ENCODE data around the gene AP5S1.
A peak's percentile ranks its signal among the peaks of the same experiment; 100 is the strongest.

Gene AP5S1

DNA sequence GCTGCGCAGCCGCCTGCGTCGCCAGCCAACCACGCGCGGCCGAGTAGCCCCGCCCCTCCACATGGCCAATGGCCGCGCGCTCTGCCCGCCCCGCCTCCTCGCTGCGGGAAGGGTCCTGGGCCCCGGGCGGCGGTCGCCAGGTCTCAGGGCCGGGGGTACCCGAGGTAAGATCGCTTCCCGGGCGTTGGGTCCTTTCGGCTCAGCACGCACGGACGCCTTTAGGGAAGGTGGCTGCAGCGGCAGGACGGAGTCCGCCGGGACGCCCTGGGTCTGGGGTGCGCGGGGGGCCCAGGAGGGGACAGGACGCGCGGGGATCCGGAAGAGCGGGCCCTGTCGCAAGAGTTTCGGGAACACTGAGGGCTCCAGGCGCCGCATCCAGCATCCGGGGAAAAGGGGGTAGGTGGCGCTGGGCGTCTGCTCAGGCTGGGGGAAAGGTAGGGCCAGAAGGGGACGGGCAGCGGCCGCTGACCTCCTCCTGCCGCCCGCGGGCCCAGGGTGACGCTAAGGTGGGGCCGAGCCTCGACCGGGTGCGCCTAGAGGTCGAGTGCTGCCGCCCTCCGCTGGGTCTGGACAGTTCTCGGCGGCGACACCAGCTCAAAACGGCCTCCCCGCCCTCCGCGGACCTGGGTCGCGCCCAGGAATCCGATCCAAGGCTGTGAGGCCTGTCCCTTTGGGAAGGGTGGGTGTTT is 26.5 kb downstream of the AP5S1 start, which contains the start of gene MAVS:
Gene MAVS (plus strand): TSS at position 95 of the 689 bp plus-strand sequence. CDS start 7,791 bp downstream, outside the sequence.
- DNase-seq = peak; percentile 79

DNA sequence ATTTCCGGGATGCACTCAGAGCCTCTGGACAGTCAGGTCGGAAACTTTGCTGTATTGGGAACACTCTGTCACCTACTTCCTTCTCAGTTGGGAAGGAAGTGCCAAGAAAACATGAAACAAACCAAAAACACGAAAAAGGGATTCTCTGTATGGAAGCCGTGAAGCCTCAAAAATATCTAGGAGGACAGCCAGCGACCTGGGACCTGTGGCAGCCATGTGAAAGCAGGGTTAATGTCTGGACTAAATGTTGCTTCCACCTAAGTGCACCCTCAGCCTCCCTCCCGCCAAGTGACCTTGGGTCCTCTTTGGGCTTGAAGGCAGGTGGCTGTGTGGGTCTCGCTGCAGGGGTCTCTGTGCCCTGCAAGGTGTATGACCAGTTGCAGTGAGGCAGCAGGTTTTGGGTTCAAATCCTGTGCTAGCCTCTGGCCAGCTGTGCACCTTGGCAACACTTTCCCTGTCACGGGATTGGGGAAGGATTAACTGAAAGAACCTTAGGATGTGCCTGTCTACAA is 27.1 kb downstream of the AP5S1 start:
- DNase-seq = no peak

GRCh38 chr20:3848565-3848964 is 28.2 kb downstream of the AP5S1 start:
- no peak for DNase-seq

- DNase-seq = no peak
These were observed 34.1 kb downstream of the AP5S1 start for GRCh38 chr20:3854462-3854871.

DNA sequence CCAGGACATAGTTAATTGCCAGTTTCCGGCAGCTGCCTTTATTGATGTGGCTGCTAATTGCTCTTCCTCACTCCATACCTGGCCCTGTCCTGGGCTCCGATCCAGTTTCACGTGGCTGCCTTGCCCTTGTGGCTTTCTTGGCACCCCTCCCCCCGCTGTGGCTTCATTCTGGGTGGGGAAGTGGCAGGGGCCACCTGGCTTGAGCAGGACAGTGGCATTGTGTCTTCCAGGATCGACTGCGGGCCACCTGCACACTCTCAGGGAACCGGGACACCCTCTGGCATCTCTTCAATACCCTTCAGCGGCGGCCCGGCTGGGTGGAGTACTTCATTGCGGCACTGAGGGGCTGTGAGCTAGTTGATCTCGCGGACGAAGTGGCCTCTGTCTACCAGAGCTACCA is 37.1 kb downstream of the AP5S1 start:
- DNase-seq = no peak

DNA sequence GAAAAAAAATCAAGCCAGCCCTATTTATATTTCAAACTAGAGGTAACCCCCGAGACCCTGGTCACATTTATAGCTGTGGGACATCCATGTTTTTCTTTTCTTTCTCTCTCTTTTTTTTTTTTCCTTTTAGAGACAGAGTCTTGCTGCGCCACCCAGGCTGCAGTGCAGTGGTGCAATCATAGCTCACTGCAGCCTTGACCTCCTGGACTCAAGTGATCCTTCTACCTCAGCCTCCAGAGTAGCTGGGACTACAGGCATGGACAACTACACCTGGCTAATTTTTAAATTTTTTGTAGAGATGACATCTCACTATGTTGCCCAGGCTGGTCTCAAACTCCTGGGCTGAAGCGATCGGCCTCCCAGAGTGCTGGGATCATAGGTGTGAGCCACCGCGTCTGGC is 38.3 kb downstream of the AP5S1 start:
- no peak for DNase-seq

- DNase-seq = no peak
These were observed 40.8 kb downstream of the AP5S1 start for GRCh38 chr20:3861191-3861590.

DNA sequence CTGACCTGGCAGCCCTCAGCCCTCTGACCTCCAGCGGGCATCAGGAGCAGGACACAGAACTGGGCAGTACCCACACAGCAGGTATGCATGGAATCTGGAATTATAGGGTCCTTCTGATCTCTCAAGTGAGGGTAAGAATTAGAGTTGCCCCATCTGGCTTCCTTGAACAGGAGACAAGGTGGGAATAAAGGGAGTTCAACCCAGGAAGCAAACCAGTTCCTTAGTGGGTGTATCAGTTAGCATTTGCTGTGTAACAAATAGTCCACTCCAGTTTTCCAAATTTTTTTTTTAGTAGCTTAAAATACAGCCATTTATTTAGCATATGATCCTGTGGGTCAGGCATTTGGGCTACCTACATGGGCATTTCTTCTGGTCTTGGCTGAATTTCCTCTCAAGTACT is 42.0 kb downstream of the AP5S1 start:
- no peak for DNase-seq

- DNase-seq = no peak
These were observed 43.0 kb downstream of the AP5S1 start for GRCh38 chr20:3863317-3863716.

DNA sequence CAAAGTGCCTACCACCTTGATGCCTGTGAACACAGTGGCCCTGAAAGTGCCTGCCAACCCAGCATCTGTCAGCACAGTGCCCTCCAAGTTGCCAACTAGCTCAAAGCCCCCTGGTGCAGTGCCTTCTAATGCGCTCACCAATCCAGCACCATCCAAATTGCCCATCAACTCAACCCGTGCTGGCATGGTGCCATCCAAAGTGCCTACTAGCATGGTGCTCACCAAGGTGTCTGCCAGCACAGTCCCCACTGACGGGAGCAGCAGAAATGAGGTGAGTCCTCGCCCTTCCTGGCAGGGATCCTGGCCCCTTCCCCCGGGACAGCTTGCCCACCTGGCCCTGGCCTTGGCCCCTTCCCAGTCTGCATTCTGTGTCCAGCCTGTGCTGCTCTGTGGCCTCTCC is 44.2 kb downstream of the AP5S1 start:
- DNase-seq = no peak

- no peak for DNase-seq
These were observed 45.0 kb downstream of the AP5S1 start for GRCh38 chr20:3865152-3865886.

DNA sequence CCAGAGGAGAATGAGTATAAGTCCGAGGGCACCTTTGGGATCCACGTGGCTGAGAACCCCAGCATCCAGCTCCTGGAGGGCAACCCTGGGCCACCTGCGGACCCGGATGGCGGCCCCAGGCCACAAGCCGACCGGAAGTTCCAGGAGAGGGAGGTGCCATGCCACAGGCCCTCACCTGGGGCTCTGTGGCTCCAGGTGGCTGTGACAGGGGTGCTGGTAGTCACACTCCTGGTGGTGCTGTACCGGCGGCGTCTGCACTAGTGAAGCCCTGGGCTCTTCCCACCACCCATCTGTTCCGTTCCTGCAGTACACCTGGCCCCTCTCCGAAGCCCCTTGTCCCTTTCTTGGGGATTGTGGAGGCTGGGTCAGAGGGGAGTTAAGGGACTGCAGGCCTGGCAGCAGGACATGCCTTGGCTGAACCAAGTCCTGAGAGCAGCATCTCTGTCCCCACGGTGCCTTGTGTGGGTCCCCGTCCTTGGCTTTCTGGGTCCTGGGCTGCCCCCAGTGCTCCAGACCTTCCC is 45.6 kb downstream of the AP5S1 start:
- DNase-seq = no peak

DNA sequence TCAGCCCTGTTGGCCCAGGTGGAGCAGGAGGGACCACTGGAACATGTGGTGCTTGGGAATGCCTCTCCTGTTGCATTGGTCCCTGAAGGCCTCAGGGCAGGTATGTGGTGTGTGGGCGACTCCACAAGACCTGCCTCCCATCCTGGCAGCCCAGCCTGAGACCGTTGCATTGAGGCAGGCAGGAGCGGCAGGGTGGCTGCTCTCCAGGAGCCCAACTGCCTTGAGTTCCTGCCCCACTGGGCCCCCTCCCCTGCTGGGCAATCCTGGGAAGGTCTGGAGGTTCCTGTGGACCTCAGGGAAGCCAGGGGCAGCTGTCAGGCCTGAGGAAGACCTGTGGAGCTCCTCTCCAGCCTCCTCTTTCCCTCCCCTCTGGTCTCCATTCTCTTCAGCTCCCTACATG is 46.1 kb downstream of the AP5S1 start:
- no peak for DNase-seq

DNA sequence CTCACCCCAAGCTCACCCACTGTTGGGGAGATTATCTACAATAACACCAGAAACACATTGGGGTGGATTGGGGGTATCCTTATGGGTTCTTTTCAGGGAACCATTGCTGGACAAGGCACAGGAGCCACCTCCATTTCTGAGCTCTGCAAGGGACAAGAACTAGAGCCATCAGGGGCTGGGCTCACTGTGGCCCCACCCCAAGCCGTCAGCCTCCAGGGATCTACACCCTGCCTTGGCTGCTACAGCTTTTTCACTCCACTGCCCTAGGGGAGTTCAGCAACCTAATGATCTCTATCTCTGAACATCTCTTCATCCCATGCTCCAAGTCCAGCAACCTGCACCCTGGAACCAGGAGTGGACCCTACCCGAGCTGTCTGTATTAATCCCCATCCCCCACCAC is 47.5 kb downstream of the AP5S1 start:
- DNase-seq = no peak

GRCh38 chr20:3869839-3870634 is 49.7 kb downstream of the AP5S1 start:
- DNase-seq = no peak

DNA sequence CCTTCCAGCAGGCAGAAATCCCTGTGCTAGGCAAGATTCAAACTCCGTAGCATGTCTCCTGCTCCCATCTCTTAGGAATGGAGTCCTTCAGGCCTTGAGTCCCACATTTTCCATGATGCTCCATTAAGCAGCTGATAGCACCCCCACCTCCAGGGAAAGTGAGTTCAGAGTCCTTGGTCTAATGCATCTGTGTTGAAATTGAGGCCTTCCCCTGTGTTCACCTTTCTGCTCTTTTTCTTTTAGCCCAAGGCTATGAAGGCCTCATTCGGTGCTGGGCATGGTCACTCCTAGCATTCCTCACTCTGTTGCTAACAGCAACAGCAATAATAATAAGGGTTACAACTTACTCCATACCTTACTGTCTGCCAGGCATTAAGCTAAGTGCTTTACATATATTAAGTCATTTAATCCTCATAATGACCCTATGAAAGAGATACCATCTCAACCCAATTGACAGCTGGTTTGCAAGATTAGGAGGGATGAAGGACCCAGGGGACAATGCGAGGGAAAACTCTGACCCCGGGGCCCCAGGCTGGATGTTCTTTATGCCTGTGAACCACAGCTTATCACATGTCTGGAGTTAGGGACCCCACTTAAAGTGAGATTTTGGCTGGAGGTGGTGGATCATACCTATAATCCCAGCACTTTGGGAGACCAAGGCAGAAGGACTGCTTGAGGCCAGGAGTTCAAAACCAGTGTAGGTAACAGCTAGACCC is 51.4 kb downstream of the AP5S1 start:
- no peak for DNase-seq

DNA sequence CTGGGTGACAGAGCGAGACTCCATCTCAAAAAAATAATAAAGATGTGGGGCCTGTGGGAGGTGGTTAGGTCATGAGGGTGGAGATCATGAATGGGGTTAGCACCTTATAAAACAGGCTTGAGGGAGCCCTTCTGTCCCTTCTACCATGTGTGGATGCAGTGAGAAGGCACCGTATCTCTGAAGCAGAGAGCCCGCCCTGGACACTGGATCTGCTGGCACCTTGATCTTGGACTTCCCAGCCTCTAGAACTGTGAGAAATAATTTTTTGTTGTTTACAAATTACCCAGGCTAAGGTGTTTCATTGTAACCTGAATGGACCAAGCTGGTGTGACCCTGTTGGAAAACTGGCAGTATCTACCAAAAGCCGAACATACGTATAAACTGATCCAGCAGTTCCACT is 53.2 kb downstream of the AP5S1 start:
- no peak for DNase-seq

- DNase-seq = no peak
These were observed 54.0 kb downstream of the AP5S1 start for GRCh38 chr20:3874194-3874844.

- DNase-seq = no peak
These were observed 55.1 kb downstream of the AP5S1 start for GRCh38 chr20:3875378-3875974.

GRCh38 chr20:3876000-3876399 is 55.7 kb downstream of the AP5S1 start:
- no peak for DNase-seq

DNA sequence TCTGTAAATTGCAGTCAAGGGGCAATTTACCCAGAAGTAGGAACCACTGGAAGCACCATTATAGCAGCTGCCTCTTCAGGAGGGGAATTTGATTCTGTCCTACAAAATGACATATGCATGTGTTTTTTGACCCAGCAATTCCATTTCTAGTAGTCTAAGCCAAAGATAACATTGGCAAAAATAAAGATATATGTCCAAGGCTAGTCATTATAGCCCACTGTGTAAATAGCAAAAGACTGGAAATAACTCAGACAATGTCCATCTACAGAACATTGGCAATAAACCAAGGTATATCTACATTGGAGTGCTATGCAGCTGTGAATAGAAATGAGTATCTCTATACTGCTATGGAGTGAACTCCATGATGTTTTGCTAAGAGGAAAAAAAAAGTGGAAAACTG is 56.3 kb downstream of the AP5S1 start:
- no peak for DNase-seq
